Measurements from ENCODE around the gene RTN4IP1. TPM values are rescaled to one million over a fixed set of nuclear protein-coding genes. Genes with fewer than 3 reads are reported as not detected.
"Not testable (repeated sequence)": the region's sequence is repeated elsewhere in the genome, so short reads cannot be mapped to it uniquely, and the experiment has no call there.

The RTN4IP1 gene
- total RNA-seq, 2 experiments from 2014 or later, result 5.5 to 6.0 TPM

GRCh38 chr6:106643061-106643460, 13.8 kb upstream of the RTN4IP1 start:
- no peak overlapping the region for H3K4me3 Mint-ChIP-seq
- no peak for DNase-seq
- CTCF ChIA-PET, result interaction anchor here (0.5 to 1.3 kb wide), 2 partner anchors 11 to 487 kb away, joined by 3 to 5 read pairs; no protein-coding TSS in a partner anchor
- no peaks in the 10 kb centered on the region for H3K9me3 Mint-ChIP-seq
- H3K27me3 Mint-ChIP-seq (ENCODE audit: low read depth), result no peaks in the 10 kb centered on the region
- H3K36me3 Mint-ChIP-seq (ENCODE audit: low read depth), result peaks cover 32% of the 10 kb centered on the region
- no peaks in the 10 kb centered on the region for H3K4me1 Mint-ChIP-seq (ENCODE audit: low read depth)
- no peak overlapping the region for H3K27ac Mint-ChIP-seq
- intact Hi-C loops (cut with micrococcal nuclease), result no loop called here

- CTCF ChIA-PET, result interaction anchor here (0.5 kb wide), 1 partner anchor 488 kb away, joined by 5 read pairs; no protein-coding TSS in a partner anchor
- no peak overlapping the region for H3K4me3 Mint-ChIP-seq
These were observed 13.2 kb upstream of the RTN4IP1 start for GRCh38 chr6:106642476-106642875.

GRCh38 chr6:106639812-106640211, 10.5 kb upstream of the RTN4IP1 start:
- Mint-ChIP-seq H3K4me3 (no peak overlapping the region), H3K9me3 (no peaks in the 10 kb centered on the region), H3K36me3 (ENCODE audit: low read depth) (peaks cover 22% of the 10 kb centered on the region), H3K27me3 (ENCODE audit: low read depth) (no peaks in the 10 kb centered on the region), H3K4me1 (ENCODE audit: low read depth) (peaks cover 16% of the 10 kb centered on the region), H3K27ac (no peak overlapping the region)
- no peak for DNase-seq
- CTCF ChIA-PET, result interaction anchor here (2.4 kb wide), 1 partner anchor 30 kb away, joined by 6 read pairs; no protein-coding TSS in a partner anchor
- intact Hi-C loops (cut with micrococcal nuclease), result no loop called here

More at GRCh38 chr6:106642476-106642875, 13.2 kb upstream of the RTN4IP1 start:
- intact Hi-C loops (cut with micrococcal nuclease), result no loop called here
- DNase-seq, result no peak
- peaks cover 32% of the 10 kb centered on the region for H3K36me3 Mint-ChIP-seq (ENCODE audit: low read depth)
- H3K9me3 Mint-ChIP-seq, result no peaks in the 10 kb centered on the region
- H3K27ac Mint-ChIP-seq, result no peak overlapping the region
- H3K27me3 Mint-ChIP-seq (ENCODE audit: low read depth), result no peaks in the 10 kb centered on the region
- H3K4me1 Mint-ChIP-seq (ENCODE audit: low read depth), result peaks cover 2% of the 10 kb centered on the region

- no peak for DNase-seq
- CTCF ChIA-PET, result interaction anchor here (1.1 to 2.4 kb wide), 2 partner anchors 28 to 31 kb away, joined by 3 to 6 read pairs; no protein-coding TSS in a partner anchor
These were observed 8.5 kb upstream of the RTN4IP1 start for GRCh38 chr6:106637717-106638341.

GRCh38 chr6:106637051-106637716, 7.9 kb upstream of the RTN4IP1 start:
- Mint-ChIP-seq H3K27me3 (ENCODE audit: low read depth) (no peaks in the 10 kb centered on the region), H3K27ac (no peak overlapping the region), H3K4me1 (ENCODE audit: low read depth) (peaks cover 24% of the 10 kb centered on the region), H3K4me3 (no peak overlapping the region), H3K9me3 (no peaks in the 10 kb centered on the region), H3K36me3 (ENCODE audit: low read depth) (peaks cover 6% of the 10 kb centered on the region)
- no peak for DNase-seq
- CTCF ChIA-PET, result interaction anchor here (0.9 to 2.4 kb wide), 3 partner anchors 23 to 30 kb away, joined by 3 to 6 read pairs (median 3); no protein-coding TSS in a partner anchor
- intact Hi-C loops (cut with micrococcal nuclease), result no loop called here

More at GRCh38 chr6:106637717-106638341, 8.5 kb upstream of the RTN4IP1 start:
- Mint-ChIP-seq H3K36me3 (ENCODE audit: low read depth) (peaks cover 11% of the 10 kb centered on the region), H3K9me3 (no peaks in the 10 kb centered on the region), H3K4me3 (no peak overlapping the region), H3K4me1 (ENCODE audit: low read depth) (peaks cover 19% of the 10 kb centered on the region), H3K27ac (no peak overlapping the region), H3K27me3 (ENCODE audit: low read depth) (no peaks in the 10 kb centered on the region)
- intact Hi-C loops (cut with micrococcal nuclease), result no loop called here

- Mint-ChIP-seq H3K27ac (no peak overlapping the region), H3K27me3 (ENCODE audit: low read depth) (no peaks in the 10 kb centered on the region), H3K4me1 (ENCODE audit: low read depth) (peaks cover 39% of the 10 kb centered on the region), H3K36me3 (ENCODE audit: low read depth) (no peaks in the 10 kb centered on the region), H3K4me3 (no peak overlapping the region), H3K9me3 (no peaks in the 10 kb centered on the region)
- CTCF ChIA-PET, result interaction anchor here (1.7 to 2.0 kb wide), 2 partner anchors 295 to 345 kb away, joined by 4 to 7 read pairs; no protein-coding TSS in a partner anchor
- no peak for DNase-seq
- intact Hi-C loops (cut with micrococcal nuclease), result no loop called here
These were observed 5.3 kb upstream of the RTN4IP1 start for GRCh38 chr6:106634565-106634964.

GRCh38 chr6:106631346-106631745, 2.0 kb upstream of the RTN4IP1 start:
- H3K4me3 Mint-ChIP-seq, result no peak overlapping the region
- no peaks in the 10 kb centered on the region for H3K36me3 Mint-ChIP-seq (ENCODE audit: low read depth)
- H3K9me3 Mint-ChIP-seq, result no peaks in the 10 kb centered on the region
- no peaks in the 10 kb centered on the region for H3K27me3 Mint-ChIP-seq (ENCODE audit: low read depth)
- DNase-seq, result no peak
- H3K4me1 Mint-ChIP-seq (ENCODE audit: low read depth), result peaks cover 41% of the 10 kb centered on the region
- CTCF ChIA-PET, result interaction anchor here (0.6 to 1.2 kb wide), 2 partner anchors 13 to 25 kb away, joined by 3 read pairs; no protein-coding TSS in a partner anchor
- intact Hi-C loops (cut with micrococcal nuclease), result no loop called here
- H3K27ac Mint-ChIP-seq, result no peak overlapping the region

GRCh38 chr6:106630366-106630765, 1.1 kb upstream of the RTN4IP1 start:
- H3K36me3 Mint-ChIP-seq (ENCODE audit: low read depth), result no peaks in the 10 kb centered on the region
- peaks cover 40% of the 10 kb centered on the region for H3K4me1 Mint-ChIP-seq (ENCODE audit: low read depth)
- H3K9me3 Mint-ChIP-seq, result no peaks in the 10 kb centered on the region
- H3K27me3 Mint-ChIP-seq (ENCODE audit: low read depth), result no peaks in the 10 kb centered on the region
- intact Hi-C loops (cut with micrococcal nuclease), result no loop called here
- peak overlapping the region; percentile 98 for H3K4me3 Mint-ChIP-seq
- peak overlapping the region; percentile 34 for H3K27ac Mint-ChIP-seq
- no peak for DNase-seq
- CTCF ChIA-PET, result interaction anchor here (1.0 to 1.2 kb wide), 2 partner anchors 24 to 183 kb away, joined by 3 read pairs; no protein-coding TSS in a partner anchor

GRCh38 chr6:106629859-106630163, 513 bp upstream of the RTN4IP1 start:
- CTCF ChIA-PET, result interaction anchor here (1.0 kb wide), 1 partner anchor 183 kb away, joined by 3 read pairs; no protein-coding TSS in a partner anchor
- peaks cover 35% of the 10 kb centered on the region for H3K4me1 Mint-ChIP-seq (ENCODE audit: low read depth)
- no peaks in the 10 kb centered on the region for H3K9me3 Mint-ChIP-seq
- no peak for DNase-seq
- H3K27me3 Mint-ChIP-seq (ENCODE audit: low read depth), result no peaks in the 10 kb centered on the region
- H3K4me3 Mint-ChIP-seq, result peak overlapping the region; percentile 98
- intact Hi-C loops (cut with micrococcal nuclease), result loop anchor here (1.0 to 5.0 kb wide), 6 partner anchors 96 to 1327 kb away; partner anchors contain the start of genes ATG5, BEND3, MTRES1 and SEC63
- peak overlapping the region; percentile 98 for H3K27ac Mint-ChIP-seq
- H3K36me3 Mint-ChIP-seq (ENCODE audit: low read depth), result no peaks in the 10 kb centered on the region

- Mint-ChIP-seq H3K36me3 (ENCODE audit: low read depth) (no peaks in the 10 kb centered on the region), H3K9me3 (no peaks in the 10 kb centered on the region), H3K4me3 (peak overlapping the region; percentile 98), H3K4me1 (ENCODE audit: low read depth) (peaks cover 32% of the 10 kb centered on the region), H3K27ac (peak overlapping the region; percentile 98), H3K27me3 (ENCODE audit: low read depth) (no peaks in the 10 kb centered on the region)
- intact Hi-C loops (cut with micrococcal nuclease), result loop anchor here (1.0 to 5.0 kb wide), 6 partner anchors 94 to 1329 kb away; partner anchors contain the start of genes ATG5, BEND3, MTRES1 and SEC63
- CTCF ChIA-PET, result interaction anchor here (2.0 kb wide), 1 partner anchor 19 kb away, joined by 6 read pairs; no protein-coding TSS in a partner anchor
- no peak for DNase-seq
These were observed 618 bp downstream of the RTN4IP1 start for GRCh38 chr6:106628658-106629102.

- H3K4me3 Mint-ChIP-seq, result peak overlapping the region; percentile 98
- not testable (repeated sequence) for H3K27me3 Mint-ChIP-seq (ENCODE audit: low read depth); H3K9me3 Mint-ChIP-seq; H3K27ac Mint-ChIP-seq; DNase-seq; H3K36me3 Mint-ChIP-seq (ENCODE audit: low read depth)
- H3K4me1 Mint-ChIP-seq (ENCODE audit: low read depth), result peaks cover 31% of the 10 kb centered on the region
- intact Hi-C loops (cut with micrococcal nuclease), result loop anchor here (5.0 kb wide), 2 partner anchors 490 to 1330 kb away; partner anchors contain the start of genes BEND3 and SEC63
- CTCF ChIA-PET, result interaction anchor here (0.6 to 2.0 kb wide), 2 partner anchors 18 to 355 kb away, joined by 3 to 6 read pairs; no protein-coding TSS in a partner anchor
These were observed 1.5 kb downstream of the RTN4IP1 start for GRCh38 chr6:106627760-106628159.

GRCh38 chr6:106626485-106626884, 2.8 kb downstream of the RTN4IP1 start:
- DNase-seq, result no peak
- Mint-ChIP-seq H3K27me3 (ENCODE audit: low read depth) (no peaks in the 10 kb centered on the region), H3K27ac (no peak overlapping the region), H3K4me1 (ENCODE audit: low read depth) (peaks cover 23% of the 10 kb centered on the region), H3K9me3 (no peaks in the 10 kb centered on the region), H3K36me3 (ENCODE audit: low read depth) (peaks cover 10% of the 10 kb centered on the region), H3K4me3 (no peak overlapping the region)
- CTCF ChIA-PET, result interaction anchor here (1.2 kb wide), 1 partner anchor 18 kb away, joined by 4 read pairs; no protein-coding TSS in a partner anchor
- intact Hi-C loops (cut with micrococcal nuclease), result loop anchor here (5.0 kb wide), 2 partner anchors 491 to 1331 kb away; partner anchors contain the start of genes BEND3 and SEC63
